Dedifferentiated amniotic fluid mesenchymal stem cell (primary cell): ENCODE results near the gene NPIPB6.
"Not testable (repeated sequence)": the region's sequence is repeated elsewhere in the genome, so short reads cannot be mapped to it uniquely, and the experiment has no call there.

ENCODE experiments used
- DNase-seq: peaks from one replicate; pipeline ENCODE4 v3.0.0-alpha.2; 2016; ENCODE audit errors: extremely low spot score

NPIPB6 gene

GRCh38 chr16:28363408-28363807 is at the start of gene NPIPB6:
TSS of gene NPIPB6 (minus strand) at chr16:28363508. CDS start at chr16:28362822, 686 bp downstream.
- not testable (repeated sequence) for DNase-seq

GRCh38 chr16:28403220-28404072 is 40.1 kb upstream of the NPIPB6 start, which contains the start of gene EIF3CL:
TSS of gene EIF3CL (minus strand) at chr16:28403841. CDS start at chr16:28403618, 223 bp downstream.
- not testable (repeated sequence) for DNase-seq

- not testable (repeated sequence) for DNase-seq
Observed at GRCh38 chr16:28392054-28392453, 28.7 kb upstream of the NPIPB6 start.

GRCh38 chr16:28382177-28382867 is 19.0 kb upstream of the NPIPB6 start:
- DNase-seq, result not testable (repeated sequence)

- not testable (repeated sequence) for DNase-seq
Observed at GRCh38 chr16:28377822-28378221, 14.5 kb upstream of the NPIPB6 start.

GRCh38 chr16:28377108-28377625 is 13.9 kb upstream of the NPIPB6 start:
- DNase-seq, result not testable (repeated sequence)

GRCh38 chr16:28375115-28375514 is 11.8 kb upstream of the NPIPB6 start:
- DNase-seq, result not testable (repeated sequence)

GRCh38 chr16:28374281-28374680 is 11.0 kb upstream of the NPIPB6 start:
- DNase-seq, result not testable (repeated sequence)

GRCh38 chr16:28367926-28368325 is 4.6 kb upstream of the NPIPB6 start:
- not testable (repeated sequence) for DNase-seq

- not testable (repeated sequence) for DNase-seq
Observed at GRCh38 chr16:28364268-28365173, 1.2 kb upstream of the NPIPB6 start.

- not testable (repeated sequence) for DNase-seq
Observed at GRCh38 chr16:28362600-28362999, 708 bp downstream of the NPIPB6 start.

GRCh38 chr16:28338230-28338629 is 25.1 kb downstream of the NPIPB6 start:
- DNase-seq, result not testable (repeated sequence)

GRCh38 chr16:28336940-28337710 is 26.2 kb downstream of the NPIPB6 start:
- DNase-seq, result not testable (repeated sequence)

GRCh38 chr16:28335678-28336077 is 27.6 kb downstream of the NPIPB6 start:
- not testable (repeated sequence) for DNase-seq

- not testable (repeated sequence) for DNase-seq
Observed at GRCh38 chr16:28332632-28333031, 30.7 kb downstream of the NPIPB6 start.

- DNase-seq, result not testable (repeated sequence)
Observed at GRCh38 chr16:28330981-28331380, 32.3 kb downstream of the NPIPB6 start.

- DNase-seq, result not testable (repeated sequence)
Observed at GRCh38 chr16:28330232-28330631, 33.1 kb downstream of the NPIPB6 start.

GRCh38 chr16:28326881-28327610 is 36.3 kb downstream of the NPIPB6 start:
- DNase-seq, result no peak

- no peak for DNase-seq
Observed at GRCh38 chr16:28324887-28325279, 38.4 kb downstream of the NPIPB6 start.
